ENCODE measurements around the gene SLC13A5.

Gene SLC13A5

DNA sequence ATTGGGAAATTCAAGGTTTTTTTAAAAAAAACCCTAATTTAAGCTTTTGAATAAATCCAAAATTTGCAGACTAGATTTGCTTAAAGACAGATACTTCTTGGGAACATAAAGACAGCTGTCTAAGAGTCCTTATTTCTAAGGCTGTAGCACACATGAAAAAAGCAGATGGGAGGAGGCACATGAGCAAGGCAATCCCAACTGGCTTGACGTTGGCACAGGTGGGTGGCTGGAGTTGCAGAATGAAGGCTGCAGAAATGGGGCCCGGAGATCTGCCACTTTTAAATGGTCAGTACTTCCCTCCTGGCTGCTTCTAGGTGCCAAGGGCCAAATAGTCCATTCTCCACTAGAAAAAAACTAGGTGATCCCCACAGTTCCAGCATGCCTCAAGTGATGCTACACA lies 77.1 kb downstream of the SLC13A5 start:
- no peak overlapping the region for H3K4me3 ChIP-seq (ENCODE audit: low read depth in 1 of 2, low read length in 2 of 2)
- no peak overlapping the region for H3K9ac ChIP-seq (ENCODE audit: low read depth in 1 of 2, low read length in 2 of 2)
- H3K36me3 ChIP-seq (ENCODE audit: control insufficient read depth in 1 of 2, insufficient read depth in 2 of 2, low read length in 2 of 2): peaks cover 4 to 19% of the 10 kb centered on the region in 2 donors
- no peaks in the 10 kb centered on the region for H3K9me3 ChIP-seq (ENCODE audit: control insufficient read depth in 1 of 2, low read length in 2 of 2)
- peaks cover 12 to 15% of the 10 kb centered on the region in 2 donors for H3K4me1 ChIP-seq (ENCODE audit: control insufficient read depth in 1 of 2, insufficient read depth in 2 of 2, low read length in 2 of 2)
- no peak overlapping the region for H3K27ac ChIP-seq (ENCODE audit: low read depth, low read length)
- H3K27me3 ChIP-seq (ENCODE audit: control insufficient read depth in 1 of 2, insufficient read depth in 2 of 2, low read length in 2 of 2): no peaks in the 10 kb centered on the region

Measured in duodenal mucosa (tissue), 2 donors.